DND-41 (cell line): ENCODE results near the gene PHC3.

ENCODE experiments used
- ATAC-seq: fragments of 200-7000 bp; cut with Tn5 transposase; 3 replicates; pipeline ENCODE4 v1.9.1; 2021; ENCODE audit warnings: low read depth; ENCODE audit not compliant: insufficient read depth
- DNase-seq: peaks from one replicate; pipeline ENCODE4 v3.0.0-alpha.2; 2020
- H2AFZ ChIP-seq: 2 replicates; pipeline ENCODE4 v1.6.0; 2012; ENCODE audit warnings: low read depth, low read length
- H3K27ac ChIP-seq: 2 replicates; pipeline ENCODE4 v1.5.1; 2012; ENCODE audit warnings: low read length, inconsistent platforms
- H3K27me3 ChIP-seq: fragments of 200-600 bp; sonication (generic); 2 replicates; pipeline ENCODE4 v1.6.0; 2012; ENCODE audit warnings: low read length, mild to moderate bottlenecking, inconsistent platforms; ENCODE audit not compliant: insufficient read depth, poor library complexity
- H3K36me3 ChIP-seq: 2 replicates; pipeline ENCODE4 v1.5.1; 2012; ENCODE audit warnings: low read length, inconsistent platforms; ENCODE audit not compliant: insufficient read depth
- H3K4me1 ChIP-seq: 2 replicates; pipeline ENCODE4 v1.5.1; 2012; ENCODE audit warnings: mild to moderate bottlenecking, low read length; ENCODE audit not compliant: insufficient read depth
- H3K4me2 ChIP-seq: 2 replicates; pipeline ENCODE4 v1.6.0; 2012; ENCODE audit warnings: mild to moderate bottlenecking, moderate library complexity, low read length, inconsistent platforms; ENCODE audit not compliant: insufficient read depth
- H3K4me3 ChIP-seq, 2 experiments: fragments of 200-600 bp in 1 of 2; shearing (Covaris generic) in 1 of 2; 2 replicates each; pipeline ENCODE4 v1.5.1; 2012 to 2016; ENCODE audit warnings: inconsistent platforms in 2 of 2, low read length in 2 of 2, mild to moderate bottlenecking in 2 of 2, low read depth in 1 of 2, moderate library complexity in 1 of 2
- H3K79me2 ChIP-seq: 2 replicates; pipeline ENCODE4 v1.6.0; 2012; ENCODE audit warnings: low read length, inconsistent platforms; ENCODE audit not compliant: insufficient read depth
- H3K9ac ChIP-seq: 2 replicates; pipeline ENCODE4 v1.6.0; 2012; ENCODE audit warnings: low read depth, mild to moderate bottlenecking, inconsistent platforms, low read length, moderate library complexity
- H3K9me3 ChIP-seq: 2 replicates; pipeline ENCODE4 v1.5.1; 2012; ENCODE audit warnings: low read length, moderate library complexity, mild to moderate bottlenecking, inconsistent platforms; ENCODE audit not compliant: insufficient read depth, severe bottlenecking
- H4K20me1 ChIP-seq: 2 replicates; pipeline ENCODE4 v1.6.0; 2012; ENCODE audit warnings: low read length; ENCODE audit not compliant: insufficient read depth
- EZH2 ChIP-seq: IDR thresholded peaks from 3 replicates; pipeline ENCODE4 v1.6.1; 2012; ENCODE audit warnings: borderline replicate concordance, low read depth, mild to moderate bottlenecking, moderate library complexity, low read length, inconsistent platforms; ENCODE audit not compliant: severe bottlenecking
- TF ChIP-seq, protein P1 (sequence below): IDR thresholded peaks from 2 replicates; pipeline ENCODE4 v1.5.1; 2012; ENCODE audit warnings: borderline replicate concordance, low read length, moderate library complexity, mild to moderate bottlenecking; ENCODE audit not compliant: poor library complexity, severe bottlenecking; ENCODE audit errors: extremely low read depth

PHC3 gene

DNA sequence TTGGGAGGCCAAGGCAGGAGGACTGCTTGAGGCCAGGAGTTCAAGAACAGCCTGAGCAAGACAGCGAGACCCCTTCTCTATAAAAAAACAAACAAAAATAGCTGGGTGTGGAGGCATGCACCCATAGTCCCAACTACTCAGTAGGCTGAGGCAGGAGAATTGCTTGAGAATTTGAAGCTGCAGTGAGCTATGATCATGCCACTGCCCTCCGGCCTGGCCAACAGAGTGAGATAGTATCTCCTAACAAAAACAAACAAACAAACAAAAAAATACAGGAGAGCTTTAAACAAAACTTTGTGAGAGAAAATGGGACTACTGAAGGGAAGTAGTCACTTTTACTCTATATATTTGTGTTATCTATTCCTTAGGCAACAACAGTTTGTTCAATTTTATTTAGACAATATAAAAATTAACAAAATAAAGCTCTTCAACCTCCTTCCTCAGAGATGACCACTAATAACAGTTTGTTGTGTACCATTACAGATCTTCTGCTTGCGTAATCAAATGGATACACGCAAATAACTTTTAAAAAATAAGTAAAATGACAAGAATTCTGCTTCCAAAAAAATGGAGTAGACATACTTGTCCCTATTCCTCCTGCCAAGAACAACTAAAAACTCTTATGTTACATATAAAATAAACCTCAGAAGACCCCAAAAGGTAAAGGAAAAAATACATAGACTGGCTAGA is 17.4 kb downstream of the PHC3 start:
- no peak for DNase-seq
- peaks cover 83% of the 10 kb centered on the region for H3K36me3 ChIP-seq
- TF ChIP-seq EZH2 = no peak
- TF ChIP-seq, protein P1, sequence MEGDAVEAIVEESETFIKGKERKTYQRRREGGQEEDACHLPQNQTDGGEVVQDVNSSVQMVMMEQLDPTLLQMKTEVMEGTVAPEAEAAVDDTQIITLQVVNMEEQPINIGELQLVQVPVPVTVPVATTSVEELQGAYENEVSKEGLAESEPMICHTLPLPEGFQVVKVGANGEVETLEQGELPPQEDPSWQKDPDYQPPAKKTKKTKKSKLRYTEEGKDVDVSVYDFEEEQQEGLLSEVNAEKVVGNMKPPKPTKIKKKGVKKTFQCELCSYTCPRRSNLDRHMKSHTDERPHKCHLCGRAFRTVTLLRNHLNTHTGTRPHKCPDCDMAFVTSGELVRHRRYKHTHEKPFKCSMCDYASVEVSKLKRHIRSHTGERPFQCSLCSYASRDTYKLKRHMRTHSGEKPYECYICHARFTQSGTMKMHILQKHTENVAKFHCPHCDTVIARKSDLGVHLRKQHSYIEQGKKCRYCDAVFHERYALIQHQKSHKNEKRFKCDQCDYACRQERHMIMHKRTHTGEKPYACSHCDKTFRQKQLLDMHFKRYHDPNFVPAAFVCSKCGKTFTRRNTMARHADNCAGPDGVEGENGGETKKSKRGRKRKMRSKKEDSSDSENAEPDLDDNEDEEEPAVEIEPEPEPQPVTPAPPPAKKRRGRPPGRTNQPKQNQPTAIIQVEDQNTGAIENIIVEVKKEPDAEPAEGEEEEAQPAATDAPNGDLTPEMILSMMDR = no peak
- no peaks in the 10 kb centered on the region for H3K27me3 ChIP-seq
- H3K9ac ChIP-seq = no peak overlapping the region
- no peak overlapping the region for H3K4me2 ChIP-seq
- H4K20me1 ChIP-seq = peaks cover 42% of the 10 kb centered on the region; the same call in 1 of the 2 replicates
- H3K4me1 ChIP-seq = no peaks in the 10 kb centered on the region
- no peak overlapping the region for H2AFZ ChIP-seq
- ATAC-seq = no peak
- H3K27ac ChIP-seq = no peak overlapping the region
- H3K79me2 ChIP-seq = peaks cover 98% of the 10 kb centered on the region
- no peak overlapping the region for H3K4me3 ChIP-seq
- no peaks in the 10 kb centered on the region for H3K9me3 ChIP-seq

DNA sequence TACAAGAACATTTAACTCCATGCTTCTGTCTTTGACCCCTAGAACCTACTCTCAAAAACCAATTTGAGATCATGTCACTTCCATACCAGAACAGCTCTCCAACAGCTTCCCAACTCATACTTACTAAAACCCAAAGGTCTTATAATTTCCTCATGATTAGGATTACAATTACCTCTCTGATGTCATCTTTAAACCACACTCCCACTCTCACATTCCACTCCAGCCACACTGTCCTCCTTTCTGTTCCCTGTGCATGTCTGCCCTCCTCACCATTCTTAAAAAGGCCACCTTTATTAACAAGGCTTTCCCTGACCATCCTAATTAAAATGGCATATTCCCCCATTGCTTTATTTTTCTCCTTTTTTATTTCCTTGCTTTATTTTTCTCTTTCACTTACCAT is 18.9 kb downstream of the PHC3 start:
- Histone ChIP-seq H3K4me3 (no peak overlapping the region), H3K9me3 (no peaks in the 10 kb centered on the region), H3K9ac (no peak overlapping the region), H3K27ac (no peak overlapping the region), H2AFZ (no peak overlapping the region), H4K20me1 (peaks cover 39% of the 10 kb centered on the region; the same call in 1 of the 2 replicates), H3K36me3 (peaks cover 68% of the 10 kb centered on the region), H3K4me2 (no peak overlapping the region), H3K27me3 (no peaks in the 10 kb centered on the region), H3K79me2 (peaks cover 98% of the 10 kb centered on the region), H3K4me1 (no peaks in the 10 kb centered on the region)
- DNase-seq = no peak
- no peak for ATAC-seq
- TF ChIP-seq EZH2 = no peak
- TF ChIP-seq, protein P1 = no peak

DNA sequence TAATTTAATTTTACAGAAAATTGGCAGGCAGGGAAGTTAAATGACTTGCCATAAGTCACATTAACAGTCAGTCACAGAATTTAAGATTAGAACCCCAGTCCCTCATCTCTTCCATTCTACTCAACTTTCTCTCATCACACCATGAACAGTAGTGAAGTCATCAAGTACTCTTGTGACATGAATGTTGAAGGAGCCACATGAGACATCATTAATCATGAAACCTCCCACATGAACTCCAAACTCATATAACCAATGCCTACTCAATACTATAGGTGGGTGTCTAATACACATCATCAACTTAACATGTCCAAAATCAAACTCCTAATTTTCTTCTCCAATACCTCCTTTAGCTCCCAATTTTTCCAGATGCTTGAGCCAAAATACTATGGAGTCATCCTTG is 19.5 kb downstream of the PHC3 start:
- no peak overlapping the region for H3K4me3 ChIP-seq
- no peak overlapping the region for H3K27ac ChIP-seq
- peaks cover 68% of the 10 kb centered on the region for H3K36me3 ChIP-seq
- no peak overlapping the region for H3K4me2 ChIP-seq
- no peak overlapping the region for H3K9ac ChIP-seq
- H2AFZ ChIP-seq = no peak overlapping the region
- H4K20me1 ChIP-seq = peaks cover 42% of the 10 kb centered on the region; the same call in 1 of the 2 replicates
- no peak for DNase-seq
- peaks cover 99% of the 10 kb centered on the region for H3K79me2 ChIP-seq
- H3K27me3 ChIP-seq = no peaks in the 10 kb centered on the region
- H3K9me3 ChIP-seq = no peaks in the 10 kb centered on the region
- TF ChIP-seq EZH2 = no peak
- TF ChIP-seq, protein P1 = no peak
- no peak for ATAC-seq
- H3K4me1 ChIP-seq = peaks cover 1% of the 10 kb centered on the region; the same call in 1 of the 2 replicates
